Liver (tissue), 9 donors: Measurements from ENCODE around the gene PIK3R5. TPM values are rescaled to one million over a fixed set of nuclear protein-coding genes. Genes with fewer than 3 reads are reported as not detected.

Experiments
- DNase-seq: peaks from one replicate; pipeline ENCODE4 v3.0.0-alpha.2; 2017; ENCODE audit warnings: low spot score
- H3K27ac ChIP-seq, 2 donors: one replicate each; pipeline ENCODE4 v1.7.0; 2013; ENCODE audit warnings: inconsistent platforms in 2 of 2, low read length in 2 of 2, control low read depth in 1 of 2, low read depth in 1 of 2, mild to moderate bottlenecking in 1 of 2
- H3K27me3 ChIP-seq, 4 donors: one replicate each; pipeline versions ENCODE4 v1.6.1 to v1.7.0; 2013; ENCODE audit warnings: low read length in 3 of 4, inconsistent platforms in 1 of 4, mild to moderate bottlenecking in 1 of 4, moderate library complexity in 1 of 4; ENCODE audit not compliant: control insufficient read depth in 4 of 4, insufficient read depth in 4 of 4
- H3K36me3 ChIP-seq, 4 donors: one replicate each; pipeline versions ENCODE4 v1.6.1 to v1.7.0; 2013; ENCODE audit warnings: low read length in 3 of 4, mild to moderate bottlenecking in 3 of 4, low read depth in 1 of 4, moderate library complexity in 1 of 4; ENCODE audit not compliant: control insufficient read depth in 4 of 4, insufficient read depth in 3 of 4
- H3K4me1 ChIP-seq, 4 donors: one replicate each; pipeline versions ENCODE4 v1.6.1 to v1.7.0; 2013; ENCODE audit warnings: low read length in 3 of 4, mild to moderate bottlenecking in 3 of 4, moderate library complexity in 1 of 4; ENCODE audit not compliant: control insufficient read depth in 4 of 4, insufficient read depth in 4 of 4
- H3K4me3 ChIP-seq, 3 donors: one replicate each; pipeline versions ENCODE4 v1.6.1 to v1.7.0; 2013; ENCODE audit warnings: low read length in 3 of 3, control low read depth in 1 of 3, low read depth in 1 of 3, mild to moderate bottlenecking in 1 of 3
- H3K9ac ChIP-seq, 2 donors: one replicate each; pipeline ENCODE4 v1.7.0; 2013; ENCODE audit warnings: low read length in 2 of 2, mild to moderate bottlenecking in 2 of 2, moderate library complexity in 2 of 2, control low read depth in 1 of 2, low read depth in 1 of 2
- H3K9me3 ChIP-seq, 4 donors: one replicate each; pipeline versions ENCODE4 v1.6.1 to v1.7.0; 2013; ENCODE audit warnings: low read length in 3 of 4; ENCODE audit not compliant: control insufficient read depth in 4 of 4
- EGR1 ChIP-seq, 2 donors: IDR thresholded peaks; 2 replicates each; pipeline ENCODE4 v1.6.1; 2016 to 2018; ENCODE audit warnings: antibody characterized with exemption in 2 of 2, low read depth in 2 of 2
- FOXA1 ChIP-seq: IDR thresholded peaks from 2 replicates; pipeline ENCODE4 v1.6.1; 2016; ENCODE audit warnings: antibody characterized with exemption
- FOXA2 ChIP-seq: IDR thresholded peaks from 2 replicates; pipeline ENCODE4 v1.6.1; 2016; ENCODE audit warnings: antibody characterized with exemption
- GABPA ChIP-seq, 2 donors: IDR thresholded peaks in 1 of 2; conservative IDR thresholded peaks in 1 of 2; 2 replicates each; pipeline ENCODE4 v1.6.1; 2016; ENCODE audit warnings: antibody characterized with exemption in 2 of 2, mild to moderate bottlenecking in 1 of 2, moderate library complexity in 1 of 2
- HNF4A ChIP-seq, 2 donors: conservative IDR thresholded peaks; 2 replicates each; pipeline ENCODE4 v1.6.1; 2016; ENCODE audit warnings: antibody characterized with exemption in 2 of 2, mild to moderate bottlenecking in 2 of 2
- HNF4G ChIP-seq: IDR thresholded peaks from 2 replicates; pipeline ENCODE4 v1.6.1; 2016; ENCODE audit warnings: antibody characterized with exemption
- JUND ChIP-seq, 2 donors: IDR thresholded peaks; 2 replicates each; pipeline ENCODE4 v1.6.1; 2016; ENCODE audit warnings: antibody characterized with exemption in 2 of 2
- NR2F2 ChIP-seq: IDR thresholded peaks from 2 replicates; pipeline ENCODE4 v1.6.1; 2016; ENCODE audit warnings: antibody characterized with exemption
- RAD21 ChIP-seq, 2 donors: IDR thresholded peaks; 2 replicates each; pipeline ENCODE4 v1.6.1; 2016; ENCODE audit warnings: antibody characterized with exemption in 2 of 2, mild to moderate bottlenecking in 2 of 2
- RXRA ChIP-seq, 2 donors: IDR thresholded peaks; 2 replicates each; pipeline ENCODE4 v1.6.1; 2017 to 2018; ENCODE audit warnings: antibody characterized with exemption in 2 of 2, mild to moderate bottlenecking in 1 of 2
- SP1 ChIP-seq: IDR thresholded peaks from 2 replicates; pipeline ENCODE4 v1.6.1; 2018; ENCODE audit warnings: antibody characterized with exemption, mild to moderate bottlenecking
- TAF1 ChIP-seq: conservative IDR thresholded peaks from 2 replicates; pipeline ENCODE4 v1.6.1; 2016; ENCODE audit warnings: antibody characterized with exemption, mild to moderate bottlenecking
- YY1 ChIP-seq: IDR thresholded peaks from 2 replicates; pipeline ENCODE4 v1.6.1; 2016; ENCODE audit warnings: antibody characterized with exemption, mild to moderate bottlenecking
- WGBS: extraction: QIAGEN DNeasy Blood & Tissue Kit; methylation state at CpG from one replicate; pipeline ENCODE4 v1.1.7; 2013; 5-methylcytosine and 5-hydroxymethylcytosine counted together
- polyA plus RNA-seq, 2 donors: library from polyadenylated mRNA; stranded (reverse) in 1 of 2; unstranded in 1 of 2; fragments of 200-250 nt in 1 of 2; fragments of >200 nt in 1 of 2; fragmentation: Nextera tagmentation in 1 of 2; extraction: Ambion mirVana in 1 of 2; gene quantifications; one replicate each; pipeline versions ENCODE4 v1.2.1 to v1.2.3, GENCODE V29; 2013 to 2015
- total RNA-seq, 2 donors: library from RNA; depleted of rRNA; stranded (reverse); fragments of >200 nt; gene quantifications; one replicate each; pipeline ENCODE4 v1.2.3, GENCODE V29; 2014
- TF ChIP-seq, protein P1 (sequence below): IDR thresholded peaks from 2 replicates; pipeline ENCODE4 v1.6.1; 2016; ENCODE audit warnings: antibody characterized with exemption
- TF ChIP-seq, protein P2 (sequence below): fragments of 150-350 bp; IDR thresholded peaks from 2 replicates; pipeline ENCODE4 v1.5.1; 2017; ENCODE audit warnings: improper control_type of control experiment, low read depth, low read length; ENCODE audit not compliant: missing input control
- TF ChIP-seq, protein P3 (sequence below): IDR thresholded peaks from 2 replicates; pipeline ENCODE4 v1.6.1; 2016; ENCODE audit warnings: antibody characterized with exemption, mild to moderate bottlenecking
- TF ChIP-seq, protein P4 (sequence below): IDR thresholded peaks from 2 replicates; pipeline ENCODE4 v1.6.1; 2016; ENCODE audit warnings: antibody characterized with exemption
- TF ChIP-seq, protein P5 (sequence below): IDR thresholded peaks from 2 replicates; pipeline ENCODE4 v1.6.1; 2016; ENCODE audit warnings: antibody characterized with exemption
- donor health status: healthy.
- donor health status: healthy.
- donor health status: healthy.
- donor health status: healthy.
- donor health status: healthy.

The PIK3R5 gene
- total and polyA plus RNA-seq, 4 donors: 0.93 to 7.8 (median 2.6) TPM

DNA sequence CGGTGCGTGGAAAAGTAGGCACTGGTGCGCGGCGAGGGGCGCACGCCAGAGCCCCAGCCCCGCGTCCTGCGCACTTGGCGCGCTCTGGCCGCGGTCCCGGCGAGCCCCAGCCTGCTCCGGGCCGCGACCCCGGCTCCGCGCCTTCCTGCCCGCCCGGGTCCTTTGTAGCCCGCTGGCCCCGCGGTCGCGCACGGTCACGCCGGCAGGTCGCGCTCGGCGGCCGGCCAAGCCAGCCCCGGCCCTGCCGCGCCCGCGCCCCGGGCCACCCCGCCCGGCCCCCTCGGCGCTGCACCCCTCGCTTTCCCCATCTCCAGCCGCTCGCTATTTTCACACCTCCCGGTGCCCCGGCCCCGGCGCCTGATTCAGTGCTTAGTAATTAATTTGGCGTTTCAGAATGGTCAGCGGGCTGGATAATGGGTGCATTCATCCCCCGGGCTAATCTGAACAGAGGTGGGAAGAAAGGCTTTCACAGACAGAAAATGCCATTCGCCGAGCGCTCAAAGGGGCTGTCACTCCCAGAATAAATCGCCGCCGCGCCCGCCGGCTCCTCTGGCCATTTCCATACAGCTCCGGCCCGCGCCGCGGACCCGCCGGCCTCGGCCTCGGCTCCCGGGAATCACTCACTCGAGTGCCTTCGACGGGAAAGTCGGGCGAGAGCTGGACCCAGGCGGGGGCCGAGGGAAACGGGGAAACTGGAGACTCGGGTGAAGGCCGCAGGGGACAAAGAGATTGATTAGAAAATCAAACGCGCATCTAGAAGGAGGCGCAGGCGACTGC, 38.0 kb upstream of the PIK3R5 start:
- TF ChIP-seq FOXA1: no peak
- no peak for TF ChIP-seq TAF1
- TF ChIP-seq SP1: no peak
- no peak for TF ChIP-seq NR2F2
- TF ChIP-seq EGR1 (IDR thresholded peaks at IDR 0.05; ENCODE audit: low read depth in 2 of 2): no peak
- TF ChIP-seq, protein P1, sequence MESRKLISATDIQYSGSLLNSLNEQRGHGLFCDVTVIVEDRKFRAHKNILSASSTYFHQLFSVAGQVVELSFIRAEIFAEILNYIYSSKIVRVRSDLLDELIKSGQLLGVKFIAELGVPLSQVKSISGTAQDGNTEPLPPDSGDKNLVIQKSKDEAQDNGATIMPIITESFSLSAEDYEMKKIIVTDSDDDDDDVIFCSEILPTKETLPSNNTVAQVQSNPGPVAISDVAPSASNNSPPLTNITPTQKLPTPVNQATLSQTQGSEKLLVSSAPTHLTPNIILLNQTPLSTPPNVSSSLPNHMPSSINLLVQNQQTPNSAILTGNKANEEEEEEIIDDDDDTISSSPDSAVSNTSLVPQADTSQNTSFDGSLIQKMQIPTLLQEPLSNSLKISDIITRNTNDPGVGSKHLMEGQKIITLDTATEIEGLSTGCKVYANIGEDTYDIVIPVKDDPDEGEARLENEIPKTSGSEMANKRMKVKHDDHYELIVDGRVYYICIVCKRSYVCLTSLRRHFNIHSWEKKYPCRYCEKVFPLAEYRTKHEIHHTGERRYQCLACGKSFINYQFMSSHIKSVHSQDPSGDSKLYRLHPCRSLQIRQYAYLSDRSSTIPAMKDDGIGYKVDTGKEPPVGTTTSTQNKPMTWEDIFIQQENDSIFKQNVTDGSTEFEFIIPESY: no peak
- TF ChIP-seq RAD21 (IDR thresholded peaks at IDR 0.05): no peak
- TF ChIP-seq GABPA (IDR thresholded peaks at IDR 0.05 in 1 of 2, conservative IDR thresholded peaks at IDR 0.05 in 1 of 2): no peak
- no peaks in the 10 kb centered on the region for H3K36me3 ChIP-seq
- peaks cover 0 to 9% (median 1%) of the 10 kb centered on the region in 4 donors for H3K27me3 ChIP-seq
- 2% methylated on average over 90 of the region's 90 CpGs for WGBS
- peaks cover 12 to 26% (median 19%) of the 10 kb centered on the region in 4 donors for H3K4me1 ChIP-seq
- H3K9ac ChIP-seq: no peak overlapping the region
- H3K4me3 ChIP-seq: peak overlapping the region in 2 of 3 donors; percentile 25 to 52
- DNase-seq: no peak
- H3K27ac ChIP-seq: no peak overlapping the region
- no peaks in the 10 kb centered on the region for H3K9me3 ChIP-seq

DNA sequence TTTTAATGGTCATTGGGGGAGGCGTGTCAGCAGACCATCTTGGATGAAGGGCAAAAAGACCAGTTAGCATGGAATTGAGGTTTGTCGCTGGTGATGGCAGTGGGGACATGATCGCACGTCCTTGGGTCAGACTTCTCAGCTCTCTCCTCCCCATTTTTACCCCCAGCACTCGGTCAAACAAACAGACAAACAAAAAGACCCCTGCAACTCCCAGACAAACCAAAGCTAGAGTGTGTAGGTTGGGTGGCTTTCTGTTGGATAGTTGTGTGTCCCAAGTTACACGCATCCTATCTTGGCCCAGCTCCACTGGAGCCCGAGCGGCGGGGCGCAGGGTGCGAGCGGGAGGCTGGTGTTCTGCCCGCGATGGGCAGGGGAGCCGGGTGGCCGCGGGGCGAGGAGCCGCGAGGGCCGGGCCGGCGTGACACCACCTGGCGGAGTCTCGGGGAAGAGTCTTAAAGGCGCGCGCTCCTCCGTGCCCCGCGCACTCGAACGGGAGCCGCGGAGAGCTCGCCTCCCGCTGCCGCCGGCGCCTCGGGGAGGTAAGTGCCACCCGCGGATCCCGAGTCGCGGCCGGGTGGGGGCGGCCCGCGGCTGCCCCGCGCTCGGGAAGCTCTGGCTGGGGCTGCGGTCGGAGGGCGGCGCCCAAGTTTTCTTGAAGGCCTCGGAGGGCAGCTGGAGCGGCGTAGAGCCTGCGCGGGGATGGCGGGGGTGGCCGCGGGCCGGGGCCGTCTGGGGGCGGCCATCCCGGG, 37.3 kb upstream of the PIK3R5 start:
- 3% methylated on average over 69 of the region's 69 CpGs for WGBS
- Histone ChIP-seq H3K27me3 (peaks cover 0 to 9% (median 1%) of the 10 kb centered on the region in 4 donors), H3K9ac (no peak overlapping the region), H3K27ac (no peak overlapping the region), H3K4me1 (peaks cover 12 to 26% (median 19%) of the 10 kb centered on the region in 4 donors), H3K4me3 (peak overlapping the region in 1 of 3 donors; percentile 52), H3K36me3 (no peaks in the 10 kb centered on the region), H3K9me3 (no peaks in the 10 kb centered on the region)
- no peak for DNase-seq
- TF ChIP-seq HNF4A (conservative IDR thresholded peaks at IDR 0.05) (no peak), RAD21 (IDR thresholded peaks at IDR 0.05) (no peak), SP1 (no peak), RXRA (IDR thresholded peaks at IDR 0.05) (no peak), GABPA (IDR thresholded peaks at IDR 0.05 in 1 of 2, conservative IDR thresholded peaks at IDR 0.05 in 1 of 2) (no peak), TAF1 (no peak), HNF4G (no peak), FOXA2 (no peak), FOXA1 (no peak), EGR1 (IDR thresholded peaks at IDR 0.05; ENCODE audit: low read depth in 2 of 2) (no peak), YY1 (no peak), JUND (IDR thresholded peaks at IDR 0.05) (no peak), NR2F2 (no peak)
- TF ChIP-seq, protein P2, sequence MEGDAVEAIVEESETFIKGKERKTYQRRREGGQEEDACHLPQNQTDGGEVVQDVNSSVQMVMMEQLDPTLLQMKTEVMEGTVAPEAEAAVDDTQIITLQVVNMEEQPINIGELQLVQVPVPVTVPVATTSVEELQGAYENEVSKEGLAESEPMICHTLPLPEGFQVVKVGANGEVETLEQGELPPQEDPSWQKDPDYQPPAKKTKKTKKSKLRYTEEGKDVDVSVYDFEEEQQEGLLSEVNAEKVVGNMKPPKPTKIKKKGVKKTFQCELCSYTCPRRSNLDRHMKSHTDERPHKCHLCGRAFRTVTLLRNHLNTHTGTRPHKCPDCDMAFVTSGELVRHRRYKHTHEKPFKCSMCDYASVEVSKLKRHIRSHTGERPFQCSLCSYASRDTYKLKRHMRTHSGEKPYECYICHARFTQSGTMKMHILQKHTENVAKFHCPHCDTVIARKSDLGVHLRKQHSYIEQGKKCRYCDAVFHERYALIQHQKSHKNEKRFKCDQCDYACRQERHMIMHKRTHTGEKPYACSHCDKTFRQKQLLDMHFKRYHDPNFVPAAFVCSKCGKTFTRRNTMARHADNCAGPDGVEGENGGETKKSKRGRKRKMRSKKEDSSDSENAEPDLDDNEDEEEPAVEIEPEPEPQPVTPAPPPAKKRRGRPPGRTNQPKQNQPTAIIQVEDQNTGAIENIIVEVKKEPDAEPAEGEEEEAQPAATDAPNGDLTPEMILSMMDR: no peak
- TF ChIP-seq, protein P3, sequence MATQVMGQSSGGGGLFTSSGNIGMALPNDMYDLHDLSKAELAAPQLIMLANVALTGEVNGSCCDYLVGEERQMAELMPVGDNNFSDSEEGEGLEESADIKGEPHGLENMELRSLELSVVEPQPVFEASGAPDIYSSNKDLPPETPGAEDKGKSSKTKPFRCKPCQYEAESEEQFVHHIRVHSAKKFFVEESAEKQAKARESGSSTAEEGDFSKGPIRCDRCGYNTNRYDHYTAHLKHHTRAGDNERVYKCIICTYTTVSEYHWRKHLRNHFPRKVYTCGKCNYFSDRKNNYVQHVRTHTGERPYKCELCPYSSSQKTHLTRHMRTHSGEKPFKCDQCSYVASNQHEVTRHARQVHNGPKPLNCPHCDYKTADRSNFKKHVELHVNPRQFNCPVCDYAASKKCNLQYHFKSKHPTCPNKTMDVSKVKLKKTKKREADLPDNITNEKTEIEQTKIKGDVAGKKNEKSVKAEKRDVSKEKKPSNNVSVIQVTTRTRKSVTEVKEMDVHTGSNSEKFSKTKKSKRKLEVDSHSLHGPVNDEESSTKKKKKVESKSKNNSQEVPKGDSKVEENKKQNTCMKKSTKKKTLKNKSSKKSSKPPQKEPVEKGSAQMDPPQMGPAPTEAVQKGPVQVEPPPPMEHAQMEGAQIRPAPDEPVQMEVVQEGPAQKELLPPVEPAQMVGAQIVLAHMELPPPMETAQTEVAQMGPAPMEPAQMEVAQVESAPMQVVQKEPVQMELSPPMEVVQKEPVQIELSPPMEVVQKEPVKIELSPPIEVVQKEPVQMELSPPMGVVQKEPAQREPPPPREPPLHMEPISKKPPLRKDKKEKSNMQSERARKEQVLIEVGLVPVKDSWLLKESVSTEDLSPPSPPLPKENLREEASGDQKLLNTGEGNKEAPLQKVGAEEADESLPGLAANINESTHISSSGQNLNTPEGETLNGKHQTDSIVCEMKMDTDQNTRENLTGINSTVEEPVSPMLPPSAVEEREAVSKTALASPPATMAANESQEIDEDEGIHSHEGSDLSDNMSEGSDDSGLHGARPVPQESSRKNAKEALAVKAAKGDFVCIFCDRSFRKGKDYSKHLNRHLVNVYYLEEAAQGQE: no peak
- TF ChIP-seq, protein P1: no peak
- TF ChIP-seq, protein P4, sequence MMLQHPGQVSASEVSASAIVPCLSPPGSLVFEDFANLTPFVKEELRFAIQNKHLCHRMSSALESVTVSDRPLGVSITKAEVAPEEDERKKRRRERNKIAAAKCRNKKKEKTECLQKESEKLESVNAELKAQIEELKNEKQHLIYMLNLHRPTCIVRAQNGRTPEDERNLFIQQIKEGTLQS: no peak
- TF ChIP-seq, protein P5, sequence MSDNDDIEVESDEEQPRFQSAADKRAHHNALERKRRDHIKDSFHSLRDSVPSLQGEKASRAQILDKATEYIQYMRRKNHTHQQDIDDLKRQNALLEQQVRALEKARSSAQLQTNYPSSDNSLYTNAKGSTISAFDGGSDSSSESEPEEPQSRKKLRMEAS: no peak
